Measurements from ENCODE around the gene RTP2. TPM values are rescaled to one million over a fixed set of nuclear protein-coding genes. Genes with fewer than 3 reads are reported as not detected.

Gene RTP2
- total and polyA plus RNA-seq, 2 experiments from 2014 or later: not detected

- TF ChIP-seq, protein P1, sequence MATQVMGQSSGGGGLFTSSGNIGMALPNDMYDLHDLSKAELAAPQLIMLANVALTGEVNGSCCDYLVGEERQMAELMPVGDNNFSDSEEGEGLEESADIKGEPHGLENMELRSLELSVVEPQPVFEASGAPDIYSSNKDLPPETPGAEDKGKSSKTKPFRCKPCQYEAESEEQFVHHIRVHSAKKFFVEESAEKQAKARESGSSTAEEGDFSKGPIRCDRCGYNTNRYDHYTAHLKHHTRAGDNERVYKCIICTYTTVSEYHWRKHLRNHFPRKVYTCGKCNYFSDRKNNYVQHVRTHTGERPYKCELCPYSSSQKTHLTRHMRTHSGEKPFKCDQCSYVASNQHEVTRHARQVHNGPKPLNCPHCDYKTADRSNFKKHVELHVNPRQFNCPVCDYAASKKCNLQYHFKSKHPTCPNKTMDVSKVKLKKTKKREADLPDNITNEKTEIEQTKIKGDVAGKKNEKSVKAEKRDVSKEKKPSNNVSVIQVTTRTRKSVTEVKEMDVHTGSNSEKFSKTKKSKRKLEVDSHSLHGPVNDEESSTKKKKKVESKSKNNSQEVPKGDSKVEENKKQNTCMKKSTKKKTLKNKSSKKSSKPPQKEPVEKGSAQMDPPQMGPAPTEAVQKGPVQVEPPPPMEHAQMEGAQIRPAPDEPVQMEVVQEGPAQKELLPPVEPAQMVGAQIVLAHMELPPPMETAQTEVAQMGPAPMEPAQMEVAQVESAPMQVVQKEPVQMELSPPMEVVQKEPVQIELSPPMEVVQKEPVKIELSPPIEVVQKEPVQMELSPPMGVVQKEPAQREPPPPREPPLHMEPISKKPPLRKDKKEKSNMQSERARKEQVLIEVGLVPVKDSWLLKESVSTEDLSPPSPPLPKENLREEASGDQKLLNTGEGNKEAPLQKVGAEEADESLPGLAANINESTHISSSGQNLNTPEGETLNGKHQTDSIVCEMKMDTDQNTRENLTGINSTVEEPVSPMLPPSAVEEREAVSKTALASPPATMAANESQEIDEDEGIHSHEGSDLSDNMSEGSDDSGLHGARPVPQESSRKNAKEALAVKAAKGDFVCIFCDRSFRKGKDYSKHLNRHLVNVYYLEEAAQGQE (IDR thresholded peaks at IDR 0.05; ENCODE audit: unreplicated experiment): no peak
- TF ChIP-seq ZNF331 (CRISPR knock-in tag; IDR thresholded peaks at IDR 0.05; ENCODE audit: low read depth) (no peak), CREB1 (CRISPR knock-in tag; IDR thresholded peaks at IDR 0.05; ENCODE audit: low read depth) (no peak), ZNF114 (CRISPR knock-in tag; IDR thresholded peaks at IDR 0.05) (no peak)
These were observed 25.9 kb upstream of the RTP2 start (continued) for GRCh38 chr3:187728248-187728647.

DNA sequence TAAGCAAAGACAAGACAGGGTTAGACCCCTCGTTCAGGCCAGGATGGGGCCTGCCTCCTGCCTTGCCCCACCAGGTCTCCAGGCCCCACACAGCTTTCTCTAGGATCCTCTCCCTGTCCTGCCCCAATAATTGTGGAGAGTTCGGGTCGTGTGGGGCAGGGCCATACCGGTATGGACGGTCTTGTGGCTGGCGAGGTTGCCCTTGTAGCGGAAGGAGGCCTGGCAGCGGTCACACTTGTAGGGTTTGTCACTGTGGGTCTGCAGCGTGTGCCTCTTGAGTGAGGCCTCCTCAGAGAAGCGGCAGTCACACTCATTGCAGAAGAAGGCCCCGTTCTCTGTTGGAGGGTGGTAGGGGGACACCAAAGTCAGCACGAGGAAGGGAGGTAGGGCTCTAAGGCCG, 24.2 kb upstream of the RTP2 start:
- Histone ChIP-seq H4K20me1 (replicated peaks; ENCODE audit: insufficient read depth) (no peaks in the 10 kb centered on the region), H3K79me2 (replicated peaks; ENCODE audit: insufficient read depth) (no peaks in the 10 kb centered on the region), H3K4me1 (ENCODE audit: insufficient read depth) (peaks cover 7% of the 10 kb centered on the region; the same call in 1 of the 2 replicates), H3K27me3 (ENCODE audit: insufficient read depth) (no peaks in the 10 kb centered on the region), H3K4me2 (no peak overlapping the region), H3K27ac (ENCODE audit: low read depth) (no peak overlapping the region), H2AFZ (no peak overlapping the region), H3K9me2 (ENCODE audit: insufficient read depth) (no peaks in the 10 kb centered on the region), H3F3A (replicated peaks; ENCODE audit: low read depth) (no peaks in the 10 kb centered on the region; the same call in 1 of the 2 replicates), H3K4me3 (no peak overlapping the region), H3K36me3 (ENCODE audit: insufficient read depth) (peaks cover 9% of the 10 kb centered on the region; the same call in 1 of the 2 replicates)
- Mint-ChIP-seq H3K4me1 (peaks cover 10% of the 10 kb centered on the region), H3K27me3 (ENCODE audit: insufficient read depth, low read depth, poor library complexity) (no peaks in the 10 kb centered on the region), H3K27ac (no peak overlapping the region), H3K4me3 (no peak overlapping the region), H3K9me3 (no peaks in the 10 kb centered on the region; the same call in 2 of the 3 replicates), H3K36me3 (ENCODE audit: low read depth) (peaks cover 56% of the 10 kb centered on the region; the same call in 2 of the 3 replicates)
- DNase-seq (ENCODE audit: low spot score) (no peak), ATAC-seq (no peak)
- TF ChIP-seq ZNF331 (CRISPR knock-in tag; IDR thresholded peaks at IDR 0.05; ENCODE audit: low read depth): no peak
- no peak for TF ChIP-seq EZH2 (IDR thresholded peaks at IDR 0.05; ENCODE audit: low read depth, unreplicated experiment)
- no peak for TF ChIP-seq EZH2phosphoT487 (IDR thresholded peaks at IDR 0.05; ENCODE audit: unreplicated experiment)
- TF ChIP-seq ZNF462 (CRISPR knock-in tag; IDR thresholded peaks at IDR 0.05): no peak
- TF ChIP-seq CTCF (conservative IDR thresholded peaks at IDR 0.05; ENCODE audit: low read depth in 2 of 2): no peak
- TF ChIP-seq ZNF114 (CRISPR knock-in tag; IDR thresholded peaks at IDR 0.05): no peak
- no peak for TF ChIP-seq NANOG (IDR thresholded peaks at IDR 0.05; ENCODE audit: borderline replicate concordance)
- TF ChIP-seq, protein P1 (IDR thresholded peaks at IDR 0.05; ENCODE audit: unreplicated experiment): no peak

Data from GM23338 (cell line).